Peyer's patch (tissue), 4 donors: Measurements from ENCODE around the gene FGD3.

ENCODE experiments used
- POLR2A ChIP-seq, 2 donors: fragments of 450-650 bp; IDR thresholded peaks; one replicate each; pipeline ENCODE4 v1.5.1; 2017; ENCODE audit warnings: antibody characterized with exemption in 2 of 2, mild to moderate bottlenecking in 2 of 2, moderate library complexity in 2 of 2
- TF ChIP-seq, protein P1 (sequence below), 6 experiments: fragments of 450-650 bp in 4 of 6; fragments of 200-600 bp in 2 of 6; sonication (generic) in 1 of 6; IDR thresholded peaks; one replicate each; pipeline ENCODE4 v1.5.1; 2017 to 2019; ENCODE audit warnings: antibody characterized with exemption in 6 of 6, mild to moderate bottlenecking in 3 of 6, moderate library complexity in 1 of 6

GRCh38 chr9:93076101-93076791, 128.9 kb downstream of the FGD3 start:
- TF ChIP-seq, protein P1, sequence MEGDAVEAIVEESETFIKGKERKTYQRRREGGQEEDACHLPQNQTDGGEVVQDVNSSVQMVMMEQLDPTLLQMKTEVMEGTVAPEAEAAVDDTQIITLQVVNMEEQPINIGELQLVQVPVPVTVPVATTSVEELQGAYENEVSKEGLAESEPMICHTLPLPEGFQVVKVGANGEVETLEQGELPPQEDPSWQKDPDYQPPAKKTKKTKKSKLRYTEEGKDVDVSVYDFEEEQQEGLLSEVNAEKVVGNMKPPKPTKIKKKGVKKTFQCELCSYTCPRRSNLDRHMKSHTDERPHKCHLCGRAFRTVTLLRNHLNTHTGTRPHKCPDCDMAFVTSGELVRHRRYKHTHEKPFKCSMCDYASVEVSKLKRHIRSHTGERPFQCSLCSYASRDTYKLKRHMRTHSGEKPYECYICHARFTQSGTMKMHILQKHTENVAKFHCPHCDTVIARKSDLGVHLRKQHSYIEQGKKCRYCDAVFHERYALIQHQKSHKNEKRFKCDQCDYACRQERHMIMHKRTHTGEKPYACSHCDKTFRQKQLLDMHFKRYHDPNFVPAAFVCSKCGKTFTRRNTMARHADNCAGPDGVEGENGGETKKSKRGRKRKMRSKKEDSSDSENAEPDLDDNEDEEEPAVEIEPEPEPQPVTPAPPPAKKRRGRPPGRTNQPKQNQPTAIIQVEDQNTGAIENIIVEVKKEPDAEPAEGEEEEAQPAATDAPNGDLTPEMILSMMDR (IDR thresholded peaks at IDR 0.05), result no peak
- TF ChIP-seq POLR2A (IDR thresholded peaks at IDR 0.05), result no peak
